Measurements from ENCODE around the gene GPC5.

- TF ChIP-seq POLR2A (IDR thresholded peaks at IDR 0.05), result no peak
- TF ChIP-seq CTCF (IDR thresholded peaks at IDR 0.05), result no peak
Measured at GRCh38 chr13:92566767-92567166, 1168.3 kb downstream of the GPC5 start.
